Gastroesophageal sphincter (tissue), 4 donors: Measurements from ENCODE around the gene CAMK1D. TPM values are rescaled to one million over a fixed set of nuclear protein-coding genes. Genes with fewer than 3 reads are reported as not detected.
A peak's percentile ranks its signal among the peaks of the same experiment; 100 is the strongest.

Source experiments
- ATAC-seq: fragments of 150-250 bp; one replicate; pipeline ENCODE4 v1.9.1; 2016; ENCODE audit warnings: mild to moderate bottlenecking, moderate library complexity
- H3K27ac ChIP-seq, 4 donors: fragments of 200-600 bp; sonication (generic) in 3 of 4; 1 replicate in 3 of 4; 2 replicates in 1 of 4; pipeline ENCODE4 v1.5.1; 2016 to 2019
- H3K27me3 ChIP-seq: fragments of 200-600 bp; sonication (generic); one replicate; pipeline ENCODE4 v1.5.1; 2019
- H3K36me3 ChIP-seq, 2 donors: fragments of 200-600 bp; sonication (generic); one replicate each; pipeline ENCODE4 v1.5.1; 2019; ENCODE audit warnings: control low read depth in 1 of 2
- H3K4me1 ChIP-seq, 3 donors: fragments of 200-600 bp; sonication (generic); 1 replicate in 2 of 3; 2 replicates in 1 of 3; pipeline ENCODE4 v1.5.1; 2016 to 2019; ENCODE audit warnings: control low read depth in 2 of 3
- H3K4me3 ChIP-seq, 2 donors: fragments of 200-600 bp; sonication (generic); one replicate each; pipeline ENCODE4 v1.5.1; 2019; ENCODE audit warnings: mild to moderate bottlenecking in 1 of 2, moderate library complexity in 1 of 2
- H3K9me3 ChIP-seq, 3 donors: fragments of 200-600 bp; sonication (generic); one replicate each; pipeline ENCODE4 v1.5.1; 2017 to 2019; ENCODE audit warnings: control low read depth in 2 of 3
- CTCF ChIP-seq, 4 experiments: fragments of 200-600 bp in 2 of 4; fragments of 450-650 bp in 2 of 4; sonication (generic) in 1 of 4; IDR thresholded peaks; one replicate each; pipeline ENCODE4 v1.5.1; 2017 to 2019; ENCODE audit warnings: antibody characterized with exemption in 4 of 4, mild to moderate bottlenecking in 2 of 4, moderate library complexity in 2 of 4
- EP300 ChIP-seq: sonication (generic); formaldehyde crosslinking; IDR thresholded peaks from one replicate; pipeline ENCODE4 v1.6.1; 2017; ENCODE audit warnings: antibody characterized with exemption, mild to moderate bottlenecking
- POLR2A ChIP-seq, 2 donors: fragments of 450-650 bp; IDR thresholded peaks; one replicate each; pipeline ENCODE4 v1.6.1; 2017; ENCODE audit warnings: antibody characterized with exemption in 2 of 2, mild to moderate bottlenecking in 2 of 2, moderate library complexity in 1 of 2
- POLR2AphosphoS5 ChIP-seq: sonication (generic); formaldehyde crosslinking; IDR thresholded peaks from one replicate; pipeline ENCODE4 v1.6.1; 2017; ENCODE audit warnings: antibody characterized with exemption
- WGBS, 2 donors: methylation state at CpG; one replicate each; pipeline ENCODE4 v1.1.5; 2018; ENCODE audit warnings: low coverage in 1 of 2; 5-methylcytosine and 5-hydroxymethylcytosine counted together
- total RNA-seq, 4 donors: library from RNA; depleted of rRNA; stranded (reverse); fragments of >200 nt; gene quantifications; one replicate each; pipeline ENCODE4 v1.1.0, GENCODE V29; 2016

Gene CAMK1D
- total RNA-seq, 4 donors from 2014 or later: 11.6 to 18.3 (median 15.3) TPM

GRCh38 chr10:12795315-12796110, 446.2 kb downstream of the CAMK1D start:
- H3K9me3 ChIP-seq: peaks cover 0 to 18% (median 0%) of the 10 kb centered on the region in 3 donors
- H3K27ac ChIP-seq: peak overlapping the region in 3 of 4 donors; percentile 58 to 68 (median 59)
- no peak overlapping the region for H3K4me3 ChIP-seq
- peaks cover 0 to 11% of the 10 kb centered on the region in 2 donors for H3K36me3 ChIP-seq
- WGBS, 2 donors: 23 to 35% methylated on average over 16 to 19 of the region's 20 CpGs
- peak; percentile 71 for TF ChIP-seq POLR2AphosphoS5
- TF ChIP-seq CTCF (IDR thresholded peaks at IDR 0.05): no peak
- ATAC-seq: peak; percentile 74
- H3K4me1 ChIP-seq: peaks cover 0 to 38% (median 6%) of the 10 kb centered on the region in 3 donors
- no peaks in the 10 kb centered on the region for H3K27me3 ChIP-seq

- peaks cover 0 to 4% of the 10 kb centered on the region in 2 donors for H3K36me3 ChIP-seq
- WGBS, 2 donors: 78 to 81% methylated on average over 7 to 13 of the region's 13 CpGs
- TF ChIP-seq POLR2AphosphoS5: no peak
- H3K27ac ChIP-seq: peak overlapping the region in 3 of 4 donors; percentile 55 to 68 (median 59)
- peaks cover 0 to 38% (median 6%) of the 10 kb centered on the region in 3 donors for H3K4me1 ChIP-seq
- no peaks in the 10 kb centered on the region for H3K27me3 ChIP-seq
- ATAC-seq: no peak
- no peak overlapping the region for H3K4me3 ChIP-seq
- H3K9me3 ChIP-seq: peaks cover 0 to 18% (median 0%) of the 10 kb centered on the region in 3 donors
Observed at GRCh38 chr10:12796401-12797160, 447.2 kb downstream of the CAMK1D start.

GRCh38 chr10:12797471-12798262, 448.3 kb downstream of the CAMK1D start:
- no peaks in the 10 kb centered on the region for H3K27me3 ChIP-seq
- H3K27ac ChIP-seq: no peak overlapping the region
- H3K36me3 ChIP-seq: no peaks in the 10 kb centered on the region
- TF ChIP-seq POLR2A (IDR thresholded peaks at IDR 0.05) (no peak), CTCF (IDR thresholded peaks at IDR 0.05) (no peak), POLR2AphosphoS5 (no peak), EP300 (no peak)
- ATAC-seq: no peak
- 57 to 73% methylated on average over 4 to 6 of the region's 11 CpGs for WGBS, 2 donors
- H3K4me1 ChIP-seq: peaks cover 0 to 38% (median 6%) of the 10 kb centered on the region in 3 donors
- peaks cover 0 to 11% (median 0%) of the 10 kb centered on the region in 3 donors for H3K9me3 ChIP-seq
- H3K4me3 ChIP-seq: no peak overlapping the region

GRCh38 chr10:12799144-12799543, 449.8 kb downstream of the CAMK1D start:
- Histone ChIP-seq H3K36me3 (no peaks in the 10 kb centered on the region), H3K27me3 (no peaks in the 10 kb centered on the region), H3K4me3 (no peak overlapping the region), H3K4me1 (peaks cover 0 to 38% (median 6%) of the 10 kb centered on the region in 3 donors), H3K9me3 (no peaks in the 10 kb centered on the region), H3K27ac (no peak overlapping the region)
- TF ChIP-seq POLR2AphosphoS5 (no peak), EP300 (no peak), POLR2A (IDR thresholded peaks at IDR 0.05) (no peak), CTCF (IDR thresholded peaks at IDR 0.05) (no peak)
- 93 to 97% methylated on average over 7 to 9 of the region's 12 CpGs for WGBS, 2 donors
- ATAC-seq: no peak

- Histone ChIP-seq H3K27me3 (no peaks in the 10 kb centered on the region), H3K27ac (no peak overlapping the region), H3K9me3 (no peaks in the 10 kb centered on the region), H3K4me3 (no peak overlapping the region), H3K4me1 (peaks cover 0 to 37% (median 6%) of the 10 kb centered on the region in 3 donors), H3K36me3 (no peaks in the 10 kb centered on the region)
- 88 to 94% methylated on average over 5 of the region's 5 CpGs for WGBS, 2 donors
- no peak for TF ChIP-seq POLR2AphosphoS5
- no peak for TF ChIP-seq EP300
- no peak for TF ChIP-seq CTCF (IDR thresholded peaks at IDR 0.05)
- no peak for TF ChIP-seq POLR2A (IDR thresholded peaks at IDR 0.05)
- no peak for ATAC-seq
Observed at GRCh38 chr10:12799714-12800113, 450.4 kb downstream of the CAMK1D start.
